Measurements from ENCODE around the gene CAP2.

DNA sequence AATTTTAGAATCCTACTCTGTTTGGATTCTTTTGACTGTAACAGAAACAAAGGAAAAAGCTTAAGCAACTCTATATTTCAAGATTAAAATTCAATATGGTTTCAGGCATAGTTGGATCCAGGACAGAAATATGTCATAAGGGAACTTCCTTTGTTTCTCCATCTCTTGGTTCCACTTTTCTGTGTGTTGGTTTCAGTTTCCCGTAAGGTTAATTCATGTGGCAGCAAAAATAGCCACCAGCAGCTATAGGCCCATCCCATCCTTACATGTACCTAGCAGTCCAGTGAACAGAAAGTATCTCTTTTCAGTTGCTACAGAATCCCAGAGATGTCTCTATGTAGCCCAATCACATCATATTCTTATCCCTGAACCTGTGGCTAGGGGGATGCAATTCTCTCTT, 197.9 kb downstream of the CAP2 start:
- no peak for TF ChIP-seq CTCF (conservative IDR thresholded peaks at IDR 0.05; ENCODE audit: low read depth in 2 of 2)
- TF ChIP-seq EZH2 (IDR thresholded peaks at IDR 0.05; ENCODE audit: low read depth, unreplicated experiment): no peak
- no peak for TF ChIP-seq CREB1 (CRISPR knock-in tag; IDR thresholded peaks at IDR 0.05; ENCODE audit: low read depth)
- no peak for TF ChIP-seq REST (IDR thresholded peaks at IDR 0.05; ENCODE audit: unreplicated experiment)
- no peak for TF ChIP-seq POLR2AphosphoS5 (IDR thresholded peaks at IDR 0.05; ENCODE audit: low read depth)
- no peak for TF ChIP-seq EZH2phosphoT487 (IDR thresholded peaks at IDR 0.05; ENCODE audit: unreplicated experiment)
- no peak for TF ChIP-seq JUNB (IDR thresholded peaks at IDR 0.05; ENCODE audit: unreplicated experiment)
- TF ChIP-seq, protein P1, sequence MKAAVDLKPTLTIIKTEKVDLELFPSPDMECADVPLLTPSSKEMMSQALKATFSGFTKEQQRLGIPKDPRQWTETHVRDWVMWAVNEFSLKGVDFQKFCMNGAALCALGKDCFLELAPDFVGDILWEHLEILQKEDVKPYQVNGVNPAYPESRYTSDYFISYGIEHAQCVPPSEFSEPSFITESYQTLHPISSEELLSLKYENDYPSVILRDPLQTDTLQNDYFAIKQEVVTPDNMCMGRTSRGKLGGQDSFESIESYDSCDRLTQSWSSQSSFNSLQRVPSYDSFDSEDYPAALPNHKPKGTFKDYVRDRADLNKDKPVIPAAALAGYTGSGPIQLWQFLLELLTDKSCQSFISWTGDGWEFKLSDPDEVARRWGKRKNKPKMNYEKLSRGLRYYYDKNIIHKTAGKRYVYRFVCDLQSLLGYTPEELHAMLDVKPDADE (IDR thresholded peaks at IDR 0.05): no peak
- no peak for TF ChIP-seq STAT1 (IDR thresholded peaks at IDR 0.05; ENCODE audit: unreplicated experiment)
- no peak for TF ChIP-seq ZNF114 (CRISPR knock-in tag; IDR thresholded peaks at IDR 0.05)
- no peak for TF ChIP-seq ZNF462 (CRISPR knock-in tag; IDR thresholded peaks at IDR 0.05)
- no peak for TF ChIP-seq NANOG (IDR thresholded peaks at IDR 0.05; ENCODE audit: borderline replicate concordance)
- TF ChIP-seq ZNF331 (CRISPR knock-in tag; IDR thresholded peaks at IDR 0.05; ENCODE audit: low read depth): no peak

Measured in GM23338 (cell line).